H7 (cell line): ENCODE results near the gene ILKAP. TPM values are rescaled to one million over a fixed set of nuclear protein-coding genes. Genes with fewer than 3 reads are reported as not detected.

Experiments
- DNase-seq: peaks from one replicate; pipeline ENCODE4 v3.0.0; 2012
- H3K27me3 ChIP-seq: 2 replicates; pipeline ENCODE4 v1.6.0; 2011; ENCODE audit warnings: mild to moderate bottlenecking, low read length; ENCODE audit not compliant: control insufficient read depth, insufficient read depth
- H3K36me3 ChIP-seq: replicated peaks from 2 replicates; pipeline ENCODE4 v1.5.1; 2011; ENCODE audit warnings: low read length; ENCODE audit not compliant: control insufficient read depth, insufficient read depth
- H3K4me3 ChIP-seq: 2 replicates; pipeline ENCODE4 v1.5.1; 2011; ENCODE audit warnings: low read depth, mild to moderate bottlenecking, control low read depth, low read length, moderate library complexity; ENCODE audit not compliant: insufficient read depth
- total RNA-seq: library from RNA; depleted of rRNA; stranded (reverse); fragments of >200 nt; shearing (Covaris generic); gene quantifications from 2 replicates; pipeline ENCODE4 v1.2.3, GENCODE V29; 2014

Gene ILKAP
- total RNA-seq, 1 experiment from 2014 or later = 12.8 TPM

GRCh38 chr2:238160206-238161129 lies 43.0 kb downstream of the ILKAP start:
- no peak overlapping the region; the same call in 1 of the 2 replicates for H3K4me3 ChIP-seq
- peak; percentile 89 for DNase-seq
- peaks cover 34% of the 10 kb centered on the region for H3K27me3 ChIP-seq
- no peaks in the 10 kb centered on the region for H3K36me3 ChIP-seq

- no peaks in the 10 kb centered on the region for H3K36me3 ChIP-seq
- no peak overlapping the region for H3K4me3 ChIP-seq
- H3K27me3 ChIP-seq = peaks cover 34% of the 10 kb centered on the region
- peak; percentile 70 for DNase-seq
Measured at GRCh38 chr2:238159661-238160205, 43.8 kb downstream of the ILKAP start.

GRCh38 chr2:238159071-238159539 lies 44.4 kb downstream of the ILKAP start:
- DNase-seq = peak; percentile 88
- H3K36me3 ChIP-seq = no peaks in the 10 kb centered on the region
- H3K27me3 ChIP-seq = peaks cover 32% of the 10 kb centered on the region
- peak overlapping the region; percentile 39 for H3K4me3 ChIP-seq

- peaks cover 30% of the 10 kb centered on the region for H3K27me3 ChIP-seq
- peak within 1 kb of the TSS; percentile 56 for H3K4me3 ChIP-seq
- H3K36me3 ChIP-seq = no peaks in the 10 kb centered on the region
- DNase-seq = peak; percentile 98
Measured at GRCh38 chr2:238158509-238159070, 44.9 kb downstream of the ILKAP start, which contains the start of gene ERFE. Gene ERFE, plus strand, starts transcription at chr2:238158970. Its CDS starts 38 bp downstream, at chr2:238159008.

GRCh38 chr2:238158018-238158508 lies 45.4 kb downstream of the ILKAP start:
- Histone ChIP-seq H3K36me3 (no peaks in the 10 kb centered on the region), H3K27me3 (peaks cover 25% of the 10 kb centered on the region), H3K4me3 (peak overlapping the region; percentile 56)
- DNase-seq = peak; percentile 82

- Histone ChIP-seq H3K36me3 (no peaks in the 10 kb centered on the region), H3K27me3 (peaks cover 20% of the 10 kb centered on the region), H3K4me3 (no peak overlapping the region)
- no peak for DNase-seq
Measured at GRCh38 chr2:238157506-238158017, 45.9 kb downstream of the ILKAP start.

GRCh38 chr2:238155761-238156694 lies 47.5 kb downstream of the ILKAP start:
- Histone ChIP-seq H3K27me3 (peaks cover 17% of the 10 kb centered on the region), H3K36me3 (no peaks in the 10 kb centered on the region), H3K4me3 (no peak overlapping the region)
- DNase-seq = no peak

GRCh38 chr2:238155051-238155760 lies 48.3 kb downstream of the ILKAP start:
- Histone ChIP-seq H3K27me3 (peaks cover 17% of the 10 kb centered on the region), H3K4me3 (no peak overlapping the region), H3K36me3 (no peaks in the 10 kb centered on the region)
- DNase-seq = no peak

- Histone ChIP-seq H3K27me3 (peaks cover 11% of the 10 kb centered on the region), H3K4me3 (no peak overlapping the region), H3K36me3 (no peaks in the 10 kb centered on the region)
- no peak for DNase-seq
Measured at GRCh38 chr2:238154570-238154969, 48.9 kb downstream of the ILKAP start.

GRCh38 chr2:238152771-238153688 lies 50.5 kb downstream of the ILKAP start:
- Histone ChIP-seq H3K4me3 (no peak overlapping the region), H3K27me3 (peaks cover 2% of the 10 kb centered on the region; the same call in 1 of the 2 replicates), H3K36me3 (no peaks in the 10 kb centered on the region)
- no peak for DNase-seq

GRCh38 chr2:238151628-238152235 lies 51.8 kb downstream of the ILKAP start:
- peak; percentile 85 for DNase-seq
- Histone ChIP-seq H3K36me3 (no peaks in the 10 kb centered on the region), H3K27me3 (no peaks in the 10 kb centered on the region), H3K4me3 (no peak overlapping the region)

- no peak for DNase-seq
- Histone ChIP-seq H3K27me3 (no peaks in the 10 kb centered on the region), H3K4me3 (no peak overlapping the region), H3K36me3 (no peaks in the 10 kb centered on the region)
Measured at GRCh38 chr2:238151205-238151604, 52.3 kb downstream of the ILKAP start.
